SK-N-SH (cell line): ENCODE results near the gene SGCB.

Experiments
- EZH2phosphoT487 ChIP-seq: fragments of 200-600 bp; sonication (generic); IDR thresholded peaks from 2 replicates; pipeline ENCODE4 v1.6.1; 2017; ENCODE audit warnings: low read depth, mixed run types, mild to moderate bottlenecking, antibody characterized with exemption, moderate library complexity, borderline replicate concordance
- POLR2AphosphoS5 ChIP-seq: IDR thresholded peaks from 2 replicates; pipeline ENCODE4 v1.6.1; 2012; ENCODE audit warnings: low read depth, low read length
- RFX5 ChIP-seq: IDR thresholded peaks from 2 replicates; pipeline ENCODE4 v1.6.1; 2012; ENCODE audit warnings: mild to moderate bottlenecking, improper control_type of control experiment, low read length
- RXRA ChIP-seq: IDR thresholded peaks from 2 replicates; pipeline ENCODE4 v1.4.0; 2012; ENCODE audit warnings: low read depth, mild to moderate bottlenecking, borderline replicate concordance
- TF ChIP-seq, protein P1 (sequence below): IDR thresholded peaks from 2 replicates; pipeline ENCODE4 v1.6.1; 2012; ENCODE audit warnings: mild to moderate bottlenecking, low read depth, low read length, moderate library complexity
- TF ChIP-seq, protein P2 (sequence below): fragments of 200-600 bp; sonication (generic); IDR thresholded peaks from 2 replicates; pipeline ENCODE4 v1.6.1; 2017; ENCODE audit warnings: antibody characterized with exemption, mild to moderate bottlenecking, moderate library complexity
- TF ChIP-seq, protein P3 (sequence below): fragments of 150-350 bp; IDR thresholded peaks from 2 replicates; pipeline ENCODE4 v1.6.1; 2017; ENCODE audit warnings: antibody characterized with exemption, low read length, low read depth, borderline replicate concordance

DNA sequence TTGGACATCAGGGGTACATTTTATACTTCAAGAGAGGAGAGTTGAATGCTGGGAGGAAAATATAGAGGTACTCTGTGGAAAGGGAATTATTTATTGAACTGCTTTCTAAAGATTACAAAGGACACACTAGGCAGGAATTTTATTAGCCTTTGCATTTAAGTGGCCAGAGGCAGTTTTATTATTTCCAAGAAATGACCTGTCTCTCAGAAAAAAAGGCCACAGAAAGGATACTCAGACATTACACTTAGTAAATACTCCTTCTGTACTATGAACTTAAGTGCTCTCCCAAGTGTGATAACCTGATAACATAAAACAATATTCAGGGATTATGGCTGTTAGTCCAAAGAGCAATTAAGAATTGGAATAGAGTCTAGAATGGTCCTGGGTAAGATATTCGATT is 25.4 kb downstream of the SGCB start:
- TF ChIP-seq RFX5 (no peak), RXRA (no peak), POLR2AphosphoS5 (no peak), EZH2phosphoT487 (no peak)
- TF ChIP-seq, protein P1, sequence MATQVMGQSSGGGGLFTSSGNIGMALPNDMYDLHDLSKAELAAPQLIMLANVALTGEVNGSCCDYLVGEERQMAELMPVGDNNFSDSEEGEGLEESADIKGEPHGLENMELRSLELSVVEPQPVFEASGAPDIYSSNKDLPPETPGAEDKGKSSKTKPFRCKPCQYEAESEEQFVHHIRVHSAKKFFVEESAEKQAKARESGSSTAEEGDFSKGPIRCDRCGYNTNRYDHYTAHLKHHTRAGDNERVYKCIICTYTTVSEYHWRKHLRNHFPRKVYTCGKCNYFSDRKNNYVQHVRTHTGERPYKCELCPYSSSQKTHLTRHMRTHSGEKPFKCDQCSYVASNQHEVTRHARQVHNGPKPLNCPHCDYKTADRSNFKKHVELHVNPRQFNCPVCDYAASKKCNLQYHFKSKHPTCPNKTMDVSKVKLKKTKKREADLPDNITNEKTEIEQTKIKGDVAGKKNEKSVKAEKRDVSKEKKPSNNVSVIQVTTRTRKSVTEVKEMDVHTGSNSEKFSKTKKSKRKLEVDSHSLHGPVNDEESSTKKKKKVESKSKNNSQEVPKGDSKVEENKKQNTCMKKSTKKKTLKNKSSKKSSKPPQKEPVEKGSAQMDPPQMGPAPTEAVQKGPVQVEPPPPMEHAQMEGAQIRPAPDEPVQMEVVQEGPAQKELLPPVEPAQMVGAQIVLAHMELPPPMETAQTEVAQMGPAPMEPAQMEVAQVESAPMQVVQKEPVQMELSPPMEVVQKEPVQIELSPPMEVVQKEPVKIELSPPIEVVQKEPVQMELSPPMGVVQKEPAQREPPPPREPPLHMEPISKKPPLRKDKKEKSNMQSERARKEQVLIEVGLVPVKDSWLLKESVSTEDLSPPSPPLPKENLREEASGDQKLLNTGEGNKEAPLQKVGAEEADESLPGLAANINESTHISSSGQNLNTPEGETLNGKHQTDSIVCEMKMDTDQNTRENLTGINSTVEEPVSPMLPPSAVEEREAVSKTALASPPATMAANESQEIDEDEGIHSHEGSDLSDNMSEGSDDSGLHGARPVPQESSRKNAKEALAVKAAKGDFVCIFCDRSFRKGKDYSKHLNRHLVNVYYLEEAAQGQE: no peak
- TF ChIP-seq, protein P2, sequence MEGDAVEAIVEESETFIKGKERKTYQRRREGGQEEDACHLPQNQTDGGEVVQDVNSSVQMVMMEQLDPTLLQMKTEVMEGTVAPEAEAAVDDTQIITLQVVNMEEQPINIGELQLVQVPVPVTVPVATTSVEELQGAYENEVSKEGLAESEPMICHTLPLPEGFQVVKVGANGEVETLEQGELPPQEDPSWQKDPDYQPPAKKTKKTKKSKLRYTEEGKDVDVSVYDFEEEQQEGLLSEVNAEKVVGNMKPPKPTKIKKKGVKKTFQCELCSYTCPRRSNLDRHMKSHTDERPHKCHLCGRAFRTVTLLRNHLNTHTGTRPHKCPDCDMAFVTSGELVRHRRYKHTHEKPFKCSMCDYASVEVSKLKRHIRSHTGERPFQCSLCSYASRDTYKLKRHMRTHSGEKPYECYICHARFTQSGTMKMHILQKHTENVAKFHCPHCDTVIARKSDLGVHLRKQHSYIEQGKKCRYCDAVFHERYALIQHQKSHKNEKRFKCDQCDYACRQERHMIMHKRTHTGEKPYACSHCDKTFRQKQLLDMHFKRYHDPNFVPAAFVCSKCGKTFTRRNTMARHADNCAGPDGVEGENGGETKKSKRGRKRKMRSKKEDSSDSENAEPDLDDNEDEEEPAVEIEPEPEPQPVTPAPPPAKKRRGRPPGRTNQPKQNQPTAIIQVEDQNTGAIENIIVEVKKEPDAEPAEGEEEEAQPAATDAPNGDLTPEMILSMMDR: no peak
- TF ChIP-seq, protein P3, sequence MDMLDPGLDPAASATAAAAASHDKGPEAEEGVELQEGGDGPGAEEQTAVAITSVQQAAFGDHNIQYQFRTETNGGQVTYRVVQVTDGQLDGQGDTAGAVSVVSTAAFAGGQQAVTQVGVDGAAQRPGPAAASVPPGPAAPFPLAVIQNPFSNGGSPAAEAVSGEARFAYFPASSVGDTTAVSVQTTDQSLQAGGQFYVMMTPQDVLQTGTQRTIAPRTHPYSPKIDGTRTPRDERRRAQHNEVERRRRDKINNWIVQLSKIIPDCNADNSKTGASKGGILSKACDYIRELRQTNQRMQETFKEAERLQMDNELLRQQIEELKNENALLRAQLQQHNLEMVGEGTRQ: no peak
